ENCODE data around the gene KCNN3. TPM values are rescaled to one million over a fixed set of nuclear protein-coding genes. Genes with fewer than 3 reads are reported as not detected.

Gene KCNN3
- total RNA-seq, 1 experiment from 2014 or later = 1.3 TPM

GRCh38 chr1:154707901-154708463 lies 162.1 kb downstream of the KCNN3 start (continued):
- TF ChIP-seq ZNF317 (CRISPR knock-in tag; IDR thresholded peaks at IDR 0.05; ENCODE audit: borderline replicate concordance, low read depth) (no peak), TP53 (CRISPR knock-in tag; IDR thresholded peaks at IDR 0.05) (no peak), USF1 (CRISPR knock-in tag; IDR thresholded peaks at IDR 0.05) (no peak), ATF1 (CRISPR knock-in tag; IDR thresholded peaks at IDR 0.05) (no peak), PRRX2 (CRISPR knock-in tag; IDR thresholded peaks at IDR 0.05) (no peak), ATF2 (CRISPR knock-in tag; IDR thresholded peaks at IDR 0.05; ENCODE audit: borderline replicate concordance, low read depth) (no peak), CDX4 (CRISPR knock-in tag; IDR thresholded peaks at IDR 0.05; ENCODE audit: borderline replicate concordance) (no peak), ZNF121 (CRISPR knock-in tag; IDR thresholded peaks at IDR 0.05) (no peak), ZNF416 (CRISPR knock-in tag; IDR thresholded peaks at IDR 0.05) (no peak), ZBTB21 (CRISPR knock-in tag; IDR thresholded peaks at IDR 0.05; ENCODE audit: borderline replicate concordance) (no peak), ZNF423 (CRISPR knock-in tag; IDR thresholded peaks at IDR 0.05) (no peak), ZNF219 (CRISPR knock-in tag; IDR thresholded peaks at IDR 0.05; ENCODE audit: borderline replicate concordance) (no peak)

GRCh38 chr1:154706851-154707250 lies 163.2 kb downstream of the KCNN3 start:
- DNase-seq (ENCODE audit: low spot score) (no peak), ATAC-seq (no peak)
- Mint-ChIP-seq H3K4me1 (peaks cover 9% of the 10 kb centered on the region), H3K27me3 (ENCODE audit: low read depth) (no peaks in the 10 kb centered on the region), H3K9me3 (no peaks in the 10 kb centered on the region), H3K4me3 (no peak overlapping the region), H3K36me3 (no peaks in the 10 kb centered on the region), H3K27ac (no peak overlapping the region)
- ChIA-PET CTCF (interaction anchor here (0.8 to 1.6 kb wide), 4 partner anchors 11 to 160 kb away, joined by 3 to 4 read pairs (median 4); no protein-coding TSS in a partner anchor), POLR2A (no interaction called here)
- TF ChIP-seq SMAD3 (CRISPR knock-in tag; IDR thresholded peaks at IDR 0.05; ENCODE audit: borderline replicate concordance) (no peak), ZNF396 (CRISPR knock-in tag; IDR thresholded peaks at IDR 0.05; ENCODE audit: borderline replicate concordance) (no peak), ZSCAN18 (CRISPR knock-in tag; IDR thresholded peaks at IDR 0.05) (no peak), ZNF317 (CRISPR knock-in tag; IDR thresholded peaks at IDR 0.05; ENCODE audit: borderline replicate concordance, low read depth) (no peak), TP53 (CRISPR knock-in tag; IDR thresholded peaks at IDR 0.05) (no peak), ZBTB43 (CRISPR knock-in tag; IDR thresholded peaks at IDR 0.05) (no peak), ZNF263 (CRISPR knock-in tag; IDR thresholded peaks at IDR 0.05; ENCODE audit: low read depth) (no peak), KAT7 (CRISPR knock-in tag; IDR thresholded peaks at IDR 0.05; ENCODE audit: borderline replicate concordance) (no peak)

- Mint-ChIP-seq H3K27me3 (ENCODE audit: low read depth) (no peaks in the 10 kb centered on the region), H3K4me1 (peaks cover 9% of the 10 kb centered on the region), H3K27ac (no peak overlapping the region), H3K36me3 (no peaks in the 10 kb centered on the region), H3K9me3 (no peaks in the 10 kb centered on the region), H3K4me3 (no peak overlapping the region)
- POLR2A ChIA-PET = no interaction called here
- TF ChIP-seq ZNF423 (CRISPR knock-in tag; IDR thresholded peaks at IDR 0.05) (no peak), MXD4 (CRISPR knock-in tag; IDR thresholded peaks at IDR 0.05; ENCODE audit: borderline replicate concordance) (no peak), ZNF263 (CRISPR knock-in tag; IDR thresholded peaks at IDR 0.05; ENCODE audit: low read depth) (no peak), ZNF219 (CRISPR knock-in tag; IDR thresholded peaks at IDR 0.05; ENCODE audit: borderline replicate concordance) (no peak), MYBL2 (CRISPR knock-in tag; IDR thresholded peaks at IDR 0.05) (no peak), SMAD3 (CRISPR knock-in tag; IDR thresholded peaks at IDR 0.05; ENCODE audit: borderline replicate concordance) (no peak), ZNF416 (CRISPR knock-in tag; IDR thresholded peaks at IDR 0.05) (no peak), FOXJ3 (CRISPR knock-in tag; IDR thresholded peaks at IDR 0.05; ENCODE audit: borderline replicate concordance) (no peak), PREB (CRISPR knock-in tag; IDR thresholded peaks at IDR 0.05; ENCODE audit: borderline replicate concordance) (no peak), SP1 (CRISPR knock-in tag; conservative IDR thresholded peaks at IDR 0.05) (no peak)
- CTCF ChIA-PET = no interaction called here
- no peak for ATAC-seq
- DNase-seq (ENCODE audit: low spot score) = no peak
These were observed 164.5 kb downstream of the KCNN3 start for GRCh38 chr1:154705544-154705943.

Data from WTC11 (cell line).